ENCODE results near the gene SRA1.

GRCh38 chr5:140550147-140551079, 6.9 kb downstream of the SRA1 start:
- TF ChIP-seq GATA3 (IDR thresholded peaks at IDR 0.05; ENCODE audit: low read depth, low read length) (no peak), GATA2 (IDR thresholded peaks at IDR 0.05; ENCODE audit: low read depth, low read length) (no peak)
